ENCODE measurements around the gene FSTL1. TPM values are rescaled to one million over a fixed set of nuclear protein-coding genes. Genes with fewer than 3 reads are reported as not detected.

Gene FSTL1
- total RNA-seq, result 100 to 1,000 TPM in 4 of 8 experiments, 10 to 100 TPM in 3, 1 to 10 TPM in 1; 9.1 to 601 (median 110) TPM

DNA sequence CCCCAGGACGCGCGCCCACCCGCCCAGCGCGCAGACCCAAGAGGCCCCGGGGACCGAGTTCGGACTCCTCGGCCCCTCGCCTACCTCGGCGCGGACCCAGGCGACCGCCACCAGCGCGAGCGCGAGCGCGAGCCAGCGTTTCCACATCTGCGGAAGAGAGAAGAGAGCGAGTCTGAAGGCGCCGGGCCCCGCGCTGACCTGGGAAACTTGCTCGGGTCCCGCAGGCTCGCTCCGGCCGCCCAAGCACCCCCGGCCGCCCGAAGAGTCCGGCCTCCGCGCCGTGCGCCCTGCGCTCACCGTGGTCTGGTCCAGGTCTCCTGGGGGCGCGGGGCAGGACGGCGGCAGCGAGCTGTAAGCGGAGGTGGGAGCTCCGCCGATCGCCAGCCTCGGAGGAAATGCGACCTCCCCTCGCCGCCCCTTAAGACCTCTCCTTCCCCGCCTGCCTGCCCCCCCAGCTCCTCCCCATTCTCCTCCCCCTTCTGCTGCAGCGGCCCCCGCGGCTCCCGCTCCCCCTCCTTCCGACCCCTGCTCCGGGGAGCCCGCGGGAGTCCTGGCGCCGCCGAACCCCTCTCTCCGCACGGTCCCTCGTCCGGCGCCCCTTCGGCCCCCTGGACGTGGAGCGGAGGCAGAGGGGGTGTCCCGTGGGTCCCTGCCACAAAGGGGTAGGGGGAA, at the start of gene FSTL1:
TSS of gene FSTL1 (minus strand) at position 393 of the 672 bp plus-strand sequence. CDS start at position 147, 246 bp downstream.
- no CpG with 5 or more reads among the region's 78 CpGs for WGBS, 10 experiments
- in situ Hi-C loops (cut with MboI; ENCODE audit: low pct_unique_long_range_greater_than_20kb in 2 of 9, low sequenced_read_pairs in 9 of 9, unreplicated experiment in 9 of 9), result no loop called here

GRCh38 chr3:120498556-120499346, 48.0 kb upstream of the FSTL1 start:
- peak in 5 of 8 experiments; percentile 43 to 99 (median 95) for ATAC-seq (replicated peaks in 6 of 8)
- no peak overlapping the region for H3K4me3 ChIP-seq
- H3K4me1 ChIP-seq (replicated peaks in 1 of 2), result peaks cover 0 to 3% of the 10 kb centered on the region in 2 donors
- H3K27ac ChIP-seq, result no peak overlapping the region
- WGBS, 10 experiments, result 20 to 86% (median 52%) methylated on average over 1 to 2 of the region's 2 CpGs; no CpG with 5 or more reads in 1 of the 10 experiments
- in situ Hi-C loops (cut with MboI; ENCODE audit: low pct_unique_long_range_greater_than_20kb in 2 of 9, low sequenced_read_pairs in 9 of 9, unreplicated experiment in 9 of 9), result no loop called here

More for the DNA sequence above, at the start of gene FSTL1:
- ATAC-seq (replicated peaks in 6 of 8), result peak; percentile 27 to 75 (median 69)
- Histone ChIP-seq H3K4me3 (peak within 1 kb of the TSS; percentile 50 to 82 (median 57)), H3K27ac (peak within 1 kb of the TSS in 1 of 2 donors; percentile 19), H3K4me1 (replicated peaks in 1 of 2) (peaks cover 21 to 29% of the 10 kb centered on the region in 2 donors)

DNA sequence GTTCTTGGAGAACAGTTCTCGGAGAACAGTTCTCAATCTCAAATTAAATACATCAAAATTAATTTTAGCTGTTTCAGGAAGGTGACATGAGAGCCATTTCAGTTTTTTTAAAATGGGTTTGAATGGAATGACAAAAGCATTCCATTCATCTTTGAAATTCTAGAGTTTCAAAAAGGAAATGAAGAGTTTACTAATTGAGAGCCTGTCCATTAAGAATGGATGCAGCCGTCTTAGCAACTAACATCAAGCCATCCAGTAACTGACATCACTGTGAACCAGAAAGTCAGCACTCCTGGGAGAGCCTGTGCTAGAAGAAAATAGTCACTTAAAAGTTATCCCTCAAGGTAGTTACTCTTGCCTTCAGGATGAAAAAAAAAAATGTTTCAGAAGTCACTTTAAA, 47.0 kb upstream of the FSTL1 start:
- no peak overlapping the region for H3K4me3 ChIP-seq
- H3K27ac ChIP-seq, result no peak overlapping the region
- WGBS, 10 experiments, result 0 to 100% (median 46%) methylated on average over 1 to 2 of the region's 2 CpGs; no CpG with 5 or more reads in 1 of the 10 experiments
- ATAC-seq (replicated peaks in 6 of 8), result peak in 1 of 8 experiments; percentile 60
- in situ Hi-C loops (cut with MboI; ENCODE audit: low pct_unique_long_range_greater_than_20kb in 2 of 9, low sequenced_read_pairs in 9 of 9, unreplicated experiment in 9 of 9), result no loop called here
- peaks cover 0 to 3% of the 10 kb centered on the region in 2 donors for H3K4me1 ChIP-seq (replicated peaks in 1 of 2)

DNA sequence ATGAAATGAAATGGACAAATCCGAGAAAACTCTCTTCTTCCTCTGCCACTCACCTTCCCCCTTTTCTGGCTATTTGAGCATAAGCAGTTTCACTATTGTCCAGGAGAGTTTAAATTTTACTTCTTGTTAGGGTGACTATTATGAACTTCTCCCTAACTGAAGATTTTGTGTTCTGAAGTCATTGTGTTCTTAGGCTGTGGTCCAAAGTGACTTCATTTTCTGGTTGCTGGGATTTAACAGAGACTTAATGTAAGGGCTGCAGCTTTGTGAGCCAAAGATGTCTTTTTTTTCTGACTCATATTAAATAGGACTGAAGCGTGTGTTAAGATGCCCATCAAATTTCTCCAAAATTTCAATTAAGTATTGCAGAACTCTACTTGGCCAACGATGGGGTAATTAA, 46.5 kb upstream of the FSTL1 start:
- H3K4me3 ChIP-seq, result no peak overlapping the region
- H3K4me1 ChIP-seq (replicated peaks in 1 of 2), result peaks cover 0 to 3% of the 10 kb centered on the region in 2 donors
- no peak overlapping the region for H3K27ac ChIP-seq
- WGBS, 10 experiments, result 0 to 84% (median 40%) methylated on average over 1 to 3 of the region's 3 CpGs; no CpG with 5 or more reads in 1 of the 10 experiments
- ATAC-seq (replicated peaks in 6 of 8), result peak in 1 of 8 experiments; percentile 65
- in situ Hi-C loops (cut with MboI; ENCODE audit: low pct_unique_long_range_greater_than_20kb in 2 of 9, low sequenced_read_pairs in 9 of 9, unreplicated experiment in 9 of 9), result no loop called here

- Histone ChIP-seq H3K4me3 (no peak overlapping the region), H3K27ac (no peak overlapping the region), H3K4me1 (replicated peaks in 1 of 2) (peaks cover 0 to 3% of the 10 kb centered on the region in 2 donors)
- peak in 3 of 8 experiments; percentile 13 to 60 (median 49) for ATAC-seq (replicated peaks in 6 of 8)
- 39 to 100% (median 86%) methylated on average over 1 to 3 of the region's 3 CpGs for WGBS, 10 experiments
- in situ Hi-C loops (cut with MboI; ENCODE audit: low pct_unique_long_range_greater_than_20kb in 2 of 9, low sequenced_read_pairs in 9 of 9, unreplicated experiment in 9 of 9), result no loop called here
Observed at GRCh38 chr3:120496278-120497002, 45.6 kb upstream of the FSTL1 start.

GRCh38 chr3:120495809-120496208, 45.0 kb upstream of the FSTL1 start:
- no peak overlapping the region for H3K27ac ChIP-seq
- in situ Hi-C loops (cut with MboI; ENCODE audit: low pct_unique_long_range_greater_than_20kb in 2 of 9, low sequenced_read_pairs in 9 of 9, unreplicated experiment in 9 of 9), result no loop called here
- ATAC-seq (replicated peaks in 6 of 8), result no peak

GRCh38 chr3:120492103-120492502, 41.3 kb upstream of the FSTL1 start:
- Histone ChIP-seq H3K4me3 (no peak overlapping the region), H3K27ac (no peak overlapping the region), H3K4me1 (replicated peaks in 1 of 2) (no peaks in the 10 kb centered on the region)
- in situ Hi-C loops (cut with MboI; ENCODE audit: low pct_unique_long_range_greater_than_20kb in 2 of 9, low sequenced_read_pairs in 9 of 9, unreplicated experiment in 9 of 9), result no loop called here
- ATAC-seq (replicated peaks in 6 of 8), result no peak
- WGBS, 10 experiments, result 60 to 100% (median 85%) methylated on average over 1 to 5 of the region's 5 CpGs

More at GRCh38 chr3:120495809-120496208, 45.0 kb upstream of the FSTL1 start:
- 88 to 100% (median 100%) methylated on average over 1 to 2 of the region's 2 CpGs; no CpG with 5 or more reads in 3 of the 10 experiments for WGBS, 10 experiments
- Histone ChIP-seq H3K4me1 (replicated peaks in 1 of 2) (peaks cover 0 to 3% of the 10 kb centered on the region in 2 donors), H3K4me3 (no peak overlapping the region)

- Histone ChIP-seq H3K4me1 (replicated peaks in 1 of 2) (no peaks in the 10 kb centered on the region), H3K4me3 (no peak overlapping the region), H3K27ac (no peak overlapping the region)
- 41 to 100% (median 85%) methylated on average over 1 to 2 of the region's 2 CpGs; no CpG with 5 or more reads in 3 of the 10 experiments for WGBS, 10 experiments
- in situ Hi-C loops (cut with MboI; ENCODE audit: low pct_unique_long_range_greater_than_20kb in 2 of 9, low sequenced_read_pairs in 9 of 9, unreplicated experiment in 9 of 9), result no loop called here
- no peak for ATAC-seq (replicated peaks in 6 of 8)
Observed at GRCh38 chr3:120489421-120489820, 38.6 kb upstream of the FSTL1 start.

DNA sequence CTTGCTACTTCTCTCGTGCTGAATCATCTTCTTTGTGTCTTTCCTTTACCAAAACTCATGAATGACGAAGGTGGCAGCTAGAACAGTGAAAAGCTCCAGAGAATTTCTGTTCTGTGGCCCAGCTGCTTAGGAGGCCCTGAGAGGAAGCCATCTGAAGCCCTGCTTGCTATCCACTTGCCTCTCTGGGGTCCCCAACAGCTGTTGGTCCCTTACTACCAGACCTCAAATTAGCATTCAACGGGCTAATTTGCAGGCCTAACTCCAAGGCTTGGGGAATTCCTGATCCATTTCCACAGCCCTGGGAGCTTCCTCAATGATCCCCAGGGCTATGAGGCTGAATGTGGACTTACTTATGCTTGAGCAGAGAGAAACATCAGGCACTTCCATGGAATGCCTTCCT, 37.5 kb upstream of the FSTL1 start:
- H3K4me3 ChIP-seq, result no peak overlapping the region
- H3K4me1 ChIP-seq (replicated peaks in 1 of 2), result no peaks in the 10 kb centered on the region
- in situ Hi-C loops (cut with MboI; ENCODE audit: low pct_unique_long_range_greater_than_20kb in 2 of 9, low sequenced_read_pairs in 9 of 9, unreplicated experiment in 9 of 9), result no loop called here
- WGBS, 10 experiments, result 40 to 100% (median 72%) methylated on average over 1 to 3 of the region's 3 CpGs; no CpG with 5 or more reads in 1 of the 10 experiments
- no peak for ATAC-seq (replicated peaks in 6 of 8)
- no peak overlapping the region for H3K27ac ChIP-seq

DNA sequence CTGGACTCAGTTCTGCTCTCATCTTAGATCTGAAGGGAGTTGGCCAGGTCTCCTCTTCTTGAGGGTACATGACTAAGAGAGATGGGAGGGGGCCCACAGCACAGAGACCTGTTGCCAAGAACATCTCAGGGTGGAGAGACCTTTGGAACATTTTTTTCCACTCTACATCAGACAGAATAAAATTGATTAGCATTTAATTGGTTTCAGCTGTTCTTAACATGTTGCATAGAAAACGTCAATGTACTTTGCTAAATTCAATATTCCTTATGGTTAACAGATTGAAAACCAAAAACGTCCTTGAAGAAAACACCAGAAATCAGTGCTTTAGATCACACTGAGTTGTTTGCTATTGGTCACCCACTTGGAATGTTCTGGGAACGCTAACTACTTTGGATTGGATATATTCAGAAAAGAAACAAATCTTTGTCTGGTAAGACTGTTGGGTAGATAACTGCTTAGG, 36.4 kb upstream of the FSTL1 start:
- in situ Hi-C loops (cut with MboI; ENCODE audit: low pct_unique_long_range_greater_than_20kb in 2 of 9, low sequenced_read_pairs in 9 of 9, unreplicated experiment in 9 of 9), result no loop called here
- 0 to 94% (median 77%) methylated on average over 1 to 3 of the region's 3 CpGs; no CpG with 5 or more reads in 1 of the 10 experiments for WGBS, 10 experiments
- no peak overlapping the region for H3K4me3 ChIP-seq
- peak in 3 of 8 experiments; percentile 82 to 89 (median 88) for ATAC-seq (replicated peaks in 6 of 8)
- no peak overlapping the region for H3K27ac ChIP-seq
- no peaks in the 10 kb centered on the region for H3K4me1 ChIP-seq (replicated peaks in 1 of 2)

DNA sequence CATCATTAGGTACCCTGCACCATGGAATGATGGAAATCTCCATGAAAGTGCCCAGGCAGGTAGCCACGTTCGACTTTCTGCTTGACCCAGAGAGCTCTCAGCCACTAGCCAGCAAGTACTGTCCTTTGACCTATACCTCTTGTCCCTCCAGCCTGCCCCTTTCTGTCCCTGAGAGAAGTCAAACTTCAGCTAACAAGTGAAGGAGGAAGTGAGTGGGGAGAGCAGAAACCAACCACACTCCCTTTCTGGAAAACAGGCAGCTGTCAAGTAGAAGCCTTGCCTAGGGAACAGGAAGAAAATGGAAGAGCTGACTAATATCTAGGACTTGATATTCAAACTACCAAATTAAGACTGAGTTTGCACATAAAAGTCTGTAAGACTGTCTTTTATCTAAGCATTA, 30.3 kb upstream of the FSTL1 start:
- WGBS, 10 experiments, result 90 to 100% (median 92%) methylated on average over 2 of the region's 2 CpGs; no CpG with 5 or more reads in 7 of the 10 experiments
- in situ Hi-C loops (cut with MboI; ENCODE audit: low pct_unique_long_range_greater_than_20kb in 2 of 9, low sequenced_read_pairs in 9 of 9, unreplicated experiment in 9 of 9), result no loop called here
- Histone ChIP-seq H3K4me3 (no peak overlapping the region), H3K27ac (no peak overlapping the region), H3K4me1 (replicated peaks in 1 of 2) (no peaks in the 10 kb centered on the region)
- ATAC-seq (replicated peaks in 6 of 8), result no peak

DNA sequence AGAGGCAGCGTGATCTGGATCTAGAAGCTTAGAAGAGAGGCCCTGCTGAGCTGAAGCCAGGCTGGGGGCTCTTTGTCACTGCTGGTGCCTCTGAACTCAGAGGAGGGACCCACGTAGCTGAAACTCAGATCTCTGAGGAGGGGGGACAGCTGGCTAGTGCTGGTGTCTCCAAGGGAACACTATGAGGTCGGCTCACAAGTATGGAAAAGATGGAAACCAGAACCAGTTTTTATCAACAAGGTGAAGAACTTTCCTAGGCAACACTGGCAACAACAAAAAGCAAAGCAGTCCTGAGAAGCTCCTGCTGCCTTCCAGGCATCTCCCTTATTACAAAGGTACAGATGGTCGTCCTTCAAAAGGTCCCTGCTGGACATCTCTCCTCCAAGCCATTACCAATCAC, 27.0 kb upstream of the FSTL1 start:
- Histone ChIP-seq H3K4me1 (replicated peaks in 1 of 2) (no peaks in the 10 kb centered on the region), H3K27ac (no peak overlapping the region), H3K4me3 (no peak overlapping the region)
- ATAC-seq (replicated peaks in 6 of 8), result peak in 1 of 8 experiments; percentile 73
- in situ Hi-C loops (cut with MboI; ENCODE audit: low pct_unique_long_range_greater_than_20kb in 2 of 9, low sequenced_read_pairs in 9 of 9, unreplicated experiment in 9 of 9), result no loop called here
- WGBS, 10 experiments, result 64 to 100% (median 100%) methylated on average over 1 to 2 of the region's 4 CpGs; no CpG with 5 or more reads in 3 of the 10 experiments
